HFF-Myc (cell line): Measurements from ENCODE around the gene LATS2.
"Not testable (repeated sequence)": the region's sequence is repeated elsewhere in the genome, so short reads cannot be mapped to it uniquely, and the experiment has no call there.

Source experiments
- DNase-seq: peaks from one replicate; pipeline ENCODE4 v3.0.0-alpha.2; 2011; ENCODE audit warnings: low read depth; ENCODE audit errors: extremely low read depth
- H3K4me3 ChIP-seq: replicated peaks from 2 replicates; pipeline ENCODE4 v1.5.1; 2011; ENCODE audit warnings: low read depth, mild to moderate bottlenecking, control low read depth, low read length
- CTCF ChIP-seq: IDR thresholded peaks from 2 replicates; pipeline ENCODE4 v1.5.1; 2012; ENCODE audit warnings: mild to moderate bottlenecking, low read depth, low read length, control low read depth; ENCODE audit errors: missing control alignments

Gene LATS2

GRCh38 chr13:21055511-21056045 is 5.8 kb downstream of the LATS2 start:
- H3K4me3 ChIP-seq = no peak overlapping the region
- DNase-seq = no peak
- TF ChIP-seq CTCF = no peak

GRCh38 chr13:21055016-21055415 is 6.4 kb downstream of the LATS2 start:
- no peak overlapping the region for H3K4me3 ChIP-seq
- TF ChIP-seq CTCF = no peak
- no peak for DNase-seq

GRCh38 chr13:21054313-21054712 is 7.1 kb downstream of the LATS2 start:
- DNase-seq = no peak
- TF ChIP-seq CTCF = no peak
- no peak overlapping the region for H3K4me3 ChIP-seq

- no peak for TF ChIP-seq CTCF
- no peak overlapping the region for H3K4me3 ChIP-seq
- DNase-seq = no peak
Measured at GRCh38 chr13:21053231-21053630, 8.2 kb downstream of the LATS2 start.

GRCh38 chr13:21051675-21052074 is 9.7 kb downstream of the LATS2 start:
- TF ChIP-seq CTCF = no peak

GRCh38 chr13:21050288-21051197 is 10.8 kb downstream of the LATS2 start:
- no peak for TF ChIP-seq CTCF
- DNase-seq = no peak
- no peak overlapping the region for H3K4me3 ChIP-seq

More at GRCh38 chr13:21051675-21052074, 9.7 kb downstream of the LATS2 start:
- H3K4me3 ChIP-seq = no peak overlapping the region
- no peak for DNase-seq

- DNase-seq, H3K4me3 ChIP-seq: not testable (repeated sequence)
Measured at GRCh38 chr13:21049731-21050130, 11.7 kb downstream of the LATS2 start.
